ENCODE measurements around the gene FNDC11. TPM values are rescaled to one million over a fixed set of nuclear protein-coding genes. Genes with fewer than 3 reads are reported as not detected.
A peak's percentile ranks its signal among the peaks of the same experiment; 100 is the strongest.

Gene FNDC11
- total and polyA plus RNA-seq, 2 of the 13 experiments (the other 11 are each of a cell fraction or from before 2014, with no cell fraction given) = 0.07 TPM; not detected in 1

GRCh38 chr20:63538204-63539091, 15.5 kb upstream of the FNDC11 start (continued):
- peak in 1 of 2 experiments; percentile 58; a peak in 1 of 4 replicates for TF ChIP-seq HMGXB4 (CRISPR knock-in tag; IDR thresholded peaks at IDR 0.05; ENCODE audit: borderline replicate concordance in 1 of 2, low read depth in 1 of 2)
- peak; percentile 5; the same call in 1 of the 2 replicates for TF ChIP-seq HNF4A (CRISPR knock-in tag; IDR thresholded peaks at IDR 0.05)
- peak; percentile 17; the same call in 1 of the 2 replicates for TF ChIP-seq YEATS4 (CRISPR knock-in tag; IDR thresholded peaks at IDR 0.05; ENCODE audit: borderline replicate concordance)
- TF ChIP-seq ZNF335 (CRISPR knock-in tag; IDR thresholded peaks at IDR 0.05) = no peak
- TF ChIP-seq ZNF264 (CRISPR knock-in tag; IDR thresholded peaks at IDR 0.05) = peak; percentile 33; the same call in 1 of the 2 replicates
- TF ChIP-seq ZNF232 (CRISPR knock-in tag; IDR thresholded peaks at IDR 0.05; ENCODE audit: borderline replicate concordance) = 0 out of 2 replicates have a peak, but pooled peaks have one; percentile 51
- peak; percentile 5 for TF ChIP-seq HNF1B (CRISPR knock-in tag; IDR thresholded peaks at IDR 0.05)
- 0 out of 2 replicates have a peak, but pooled peaks have one; percentile 4 for TF ChIP-seq NR2F2 (IDR thresholded peaks at IDR 0.05; ENCODE audit: borderline replicate concordance, low read depth)
- no peak for TF ChIP-seq MAFF (IDR thresholded peaks at IDR 0.05; ENCODE audit: low read depth, low read length)
- TF ChIP-seq HNRNPK (IDR thresholded peaks at IDR 0.05; ENCODE audit: low read depth, low read length, poor library complexity, severe bottlenecking) = peak; percentile 12
- 0 out of 2 replicates have a peak, but pooled peaks have one; percentile 8 for TF ChIP-seq ZSCAN29 (CRISPR knock-in tag; conservative IDR thresholded peaks at IDR 0.05)
- TF ChIP-seq ZNF768 (CRISPR knock-in tag; IDR thresholded peaks at IDR 0.05) = peak; percentile 11; the same call in 1 of the 2 replicates
- TF ChIP-seq HIC2 (CRISPR knock-in tag; IDR thresholded peaks at IDR 0.05; ENCODE audit: low read depth) = no peak
- no peak for TF ChIP-seq FOXP1 (IDR thresholded peaks at IDR 0.05)
- peak; percentile 4; the same call in 1 of the 2 replicates for TF ChIP-seq FOXP1 (CRISPR knock-in tag; IDR thresholded peaks at IDR 0.05)
- no peak for TF ChIP-seq TCF7L2 (IDR thresholded peaks at IDR 0.05; ENCODE audit: low read depth, low read length)
- 0 out of 2 replicates have a peak, but pooled peaks have one; percentile 17 for TF ChIP-seq ZNF446 (CRISPR knock-in tag; IDR thresholded peaks at IDR 0.05)
- TF ChIP-seq CCDC6 (CRISPR knock-in tag; IDR thresholded peaks at IDR 0.05) = 0 out of 2 replicates have a peak, but pooled peaks have one; percentile 9
- no peak for TF ChIP-seq TAF1 (CRISPR knock-in tag; IDR thresholded peaks at IDR 0.05)
- no peak for TF ChIP-seq GMEB2 (CRISPR knock-in tag; IDR thresholded peaks at IDR 0.05; ENCODE audit: low read depth)
- peak; percentile 4; the same call in 1 of the 2 replicates for TF ChIP-seq TFDP1 (CRISPR knock-in tag; IDR thresholded peaks at IDR 0.05; ENCODE audit: borderline replicate concordance)

All from HepG2 (cell line).